Liver (tissue), 9 donors: Measurements from ENCODE around the gene TWIST2. TPM values are rescaled to one million over a fixed set of nuclear protein-coding genes. Genes with fewer than 3 reads are reported as not detected.

Experiments
- DNase-seq: peaks from one replicate; pipeline ENCODE4 v3.0.0-alpha.2; 2017; ENCODE audit warnings: low spot score
- H3K27ac ChIP-seq, 2 donors: one replicate each; pipeline ENCODE4 v1.7.0; 2013; ENCODE audit warnings: inconsistent platforms in 2 of 2, low read length in 2 of 2, control low read depth in 1 of 2, low read depth in 1 of 2, mild to moderate bottlenecking in 1 of 2
- H3K27me3 ChIP-seq, 4 donors: one replicate each; pipeline versions ENCODE4 v1.6.1 to v1.7.0; 2013; ENCODE audit warnings: low read length in 3 of 4, inconsistent platforms in 1 of 4, mild to moderate bottlenecking in 1 of 4, moderate library complexity in 1 of 4; ENCODE audit not compliant: control insufficient read depth in 4 of 4, insufficient read depth in 4 of 4
- H3K36me3 ChIP-seq, 4 donors: one replicate each; pipeline versions ENCODE4 v1.6.1 to v1.7.0; 2013; ENCODE audit warnings: low read length in 3 of 4, mild to moderate bottlenecking in 3 of 4, low read depth in 1 of 4, moderate library complexity in 1 of 4; ENCODE audit not compliant: control insufficient read depth in 4 of 4, insufficient read depth in 3 of 4
- H3K4me1 ChIP-seq, 4 donors: one replicate each; pipeline versions ENCODE4 v1.6.1 to v1.7.0; 2013; ENCODE audit warnings: low read length in 3 of 4, mild to moderate bottlenecking in 3 of 4, moderate library complexity in 1 of 4; ENCODE audit not compliant: control insufficient read depth in 4 of 4, insufficient read depth in 4 of 4
- H3K4me3 ChIP-seq, 3 donors: one replicate each; pipeline versions ENCODE4 v1.6.1 to v1.7.0; 2013; ENCODE audit warnings: low read length in 3 of 3, control low read depth in 1 of 3, low read depth in 1 of 3, mild to moderate bottlenecking in 1 of 3
- H3K9ac ChIP-seq, 2 donors: one replicate each; pipeline ENCODE4 v1.7.0; 2013; ENCODE audit warnings: low read length in 2 of 2, mild to moderate bottlenecking in 2 of 2, moderate library complexity in 2 of 2, control low read depth in 1 of 2, low read depth in 1 of 2
- H3K9me3 ChIP-seq, 4 donors: one replicate each; pipeline versions ENCODE4 v1.6.1 to v1.7.0; 2013; ENCODE audit warnings: low read length in 3 of 4; ENCODE audit not compliant: control insufficient read depth in 4 of 4
- ATF3 ChIP-seq: IDR thresholded peaks from 2 replicates; pipeline ENCODE4 v1.6.1; 2016; ENCODE audit warnings: antibody characterized with exemption
- FOXA1 ChIP-seq: IDR thresholded peaks from 2 replicates; pipeline ENCODE4 v1.6.1; 2016; ENCODE audit warnings: antibody characterized with exemption
- FOXA2 ChIP-seq: IDR thresholded peaks from 2 replicates; pipeline ENCODE4 v1.6.1; 2016; ENCODE audit warnings: antibody characterized with exemption
- HNF4A ChIP-seq, 2 donors: conservative IDR thresholded peaks; 2 replicates each; pipeline ENCODE4 v1.6.1; 2016; ENCODE audit warnings: antibody characterized with exemption in 2 of 2, mild to moderate bottlenecking in 2 of 2
- JUND ChIP-seq, 2 donors: IDR thresholded peaks; 2 replicates each; pipeline ENCODE4 v1.6.1; 2016; ENCODE audit warnings: antibody characterized with exemption in 2 of 2
- MAX ChIP-seq: IDR thresholded peaks from 2 replicates; pipeline ENCODE4 v1.6.1; 2016; ENCODE audit warnings: antibody characterized with exemption
- REST ChIP-seq: IDR thresholded peaks from 2 replicates; pipeline ENCODE4 v1.6.1; 2016; ENCODE audit warnings: antibody characterized with exemption, mild to moderate bottlenecking
- RXRA ChIP-seq, 2 donors: IDR thresholded peaks; 2 replicates each; pipeline ENCODE4 v1.6.1; 2017 to 2018; ENCODE audit warnings: antibody characterized with exemption in 2 of 2, mild to moderate bottlenecking in 1 of 2
- TAF1 ChIP-seq: conservative IDR thresholded peaks from 2 replicates; pipeline ENCODE4 v1.6.1; 2016; ENCODE audit warnings: antibody characterized with exemption, mild to moderate bottlenecking
- WGBS: extraction: QIAGEN DNeasy Blood & Tissue Kit; methylation state at CpG from one replicate; pipeline ENCODE4 v1.1.7; 2013; 5-methylcytosine and 5-hydroxymethylcytosine counted together
- polyA plus RNA-seq, 2 donors: library from polyadenylated mRNA; stranded (reverse) in 1 of 2; unstranded in 1 of 2; fragments of 200-250 nt in 1 of 2; fragments of >200 nt in 1 of 2; fragmentation: Nextera tagmentation in 1 of 2; extraction: Ambion mirVana in 1 of 2; gene quantifications; one replicate each; pipeline versions ENCODE4 v1.2.1 to v1.2.3, GENCODE V29; 2013 to 2015
- total RNA-seq, 2 donors: library from RNA; depleted of rRNA; stranded (reverse); fragments of >200 nt; gene quantifications; one replicate each; pipeline ENCODE4 v1.2.3, GENCODE V29; 2014
- donor health status: healthy.
- donor health status: healthy.
- donor health status: healthy.
- donor health status: healthy.
- donor health status: healthy.

Gene TWIST2
- total and polyA plus RNA-seq, 4 donors = 0.17 to 0.20 (median 0.19) TPM; not detected in 1

- Histone ChIP-seq H3K27ac (no peak overlapping the region), H3K4me3 (no peak overlapping the region)
- 88% methylated on average over 6 of the region's 6 CpGs for WGBS
Measured at GRCh38 chr2:238939074-238939473, 91.2 kb downstream of the TWIST2 start.

GRCh38 chr2:238939521-238940403 is 91.9 kb downstream of the TWIST2 start:
- no peak for DNase-seq
- Histone ChIP-seq H3K36me3 (no peaks in the 10 kb centered on the region), H3K4me3 (no peak overlapping the region), H3K4me1 (no peaks in the 10 kb centered on the region), H3K27ac (no peak overlapping the region), H3K9ac (no peak overlapping the region), H3K9me3 (no peaks in the 10 kb centered on the region), H3K27me3 (no peaks in the 10 kb centered on the region)
- WGBS = 85% methylated on average over 8 of the region's 8 CpGs
- TF ChIP-seq FOXA1 (no peak), RXRA (IDR thresholded peaks at IDR 0.05) (no peak), REST (no peak), JUND (IDR thresholded peaks at IDR 0.05) (no peak), ATF3 (no peak)

More at GRCh38 chr2:238939074-238939473, 91.2 kb downstream of the TWIST2 start:
- H3K9me3 ChIP-seq = peaks cover 0 to 1% (median 0%) of the 10 kb centered on the region in 4 donors
- H3K9ac ChIP-seq = no peak overlapping the region
- H3K4me1 ChIP-seq = no peaks in the 10 kb centered on the region
- no peaks in the 10 kb centered on the region for H3K36me3 ChIP-seq
- DNase-seq = no peak
- H3K27me3 ChIP-seq = no peaks in the 10 kb centered on the region
- TF ChIP-seq MAX = no peak
- TF ChIP-seq HNF4A (conservative IDR thresholded peaks at IDR 0.05) = no peak
- TF ChIP-seq FOXA1 = no peak
- TF ChIP-seq TAF1 = no peak
- no peak for TF ChIP-seq REST
- TF ChIP-seq RXRA (IDR thresholded peaks at IDR 0.05) = no peak
- TF ChIP-seq FOXA2 = no peak
- no peak for TF ChIP-seq ATF3
- peak in 1 of 2 donors; percentile 5 for TF ChIP-seq JUND (IDR thresholded peaks at IDR 0.05)
